Measurements from ENCODE around the gene CFAP46.

Gene CFAP46

GRCh38 chr10:132929953-132930548 is 12.3 kb downstream of the CFAP46 start:
- no peak for ATAC-seq
- TF ChIP-seq BACH2 (CRISPR knock-in tag; IDR thresholded peaks at IDR 0.05; ENCODE audit: borderline replicate concordance) (no peak), ZNF70 (CRISPR knock-in tag; IDR thresholded peaks at IDR 0.05) (no peak), ARNTL (CRISPR knock-in tag; IDR thresholded peaks at IDR 0.05; ENCODE audit: borderline replicate concordance, low read depth) (no peak), OSR1 (CRISPR knock-in tag; IDR thresholded peaks at IDR 0.05) (no peak), ZFP3 (CRISPR knock-in tag; IDR thresholded peaks at IDR 0.05) (no peak), PPARA (CRISPR knock-in tag; IDR thresholded peaks at IDR 0.05; ENCODE audit: borderline replicate concordance) (no peak), CSDC2 (CRISPR knock-in tag; IDR thresholded peaks at IDR 0.05) (no peak), PATZ1 (CRISPR knock-in tag; IDR thresholded peaks at IDR 0.05; ENCODE audit: borderline replicate concordance) (no peak), ISL1 (CRISPR knock-in tag; IDR thresholded peaks at IDR 0.05) (no peak), ZFP30 (CRISPR knock-in tag; IDR thresholded peaks at IDR 0.05) (no peak), ESRRG (CRISPR knock-in tag; IDR thresholded peaks at IDR 0.05) (no peak), POU6F1 (CRISPR knock-in tag; IDR thresholded peaks at IDR 0.05; ENCODE audit: borderline replicate concordance, low read depth) (no peak), CSRNP3 (CRISPR knock-in tag; IDR thresholded peaks at IDR 0.05) (no peak), TOX (CRISPR knock-in tag; IDR thresholded peaks at IDR 0.05; ENCODE audit: borderline replicate concordance) (no peak)

GRCh38 chr10:132929480-132929879 is 12.9 kb downstream of the CFAP46 start:
- no peak for TF ChIP-seq ESRRG (CRISPR knock-in tag; IDR thresholded peaks at IDR 0.05)
- no peak for TF ChIP-seq ZFP3 (CRISPR knock-in tag; IDR thresholded peaks at IDR 0.05)
- TF ChIP-seq PPARA (CRISPR knock-in tag; IDR thresholded peaks at IDR 0.05; ENCODE audit: borderline replicate concordance), result no peak
- TF ChIP-seq GLIS3 (CRISPR knock-in tag; IDR thresholded peaks at IDR 0.05), result no peak
- TF ChIP-seq POU6F1 (CRISPR knock-in tag; IDR thresholded peaks at IDR 0.05; ENCODE audit: borderline replicate concordance, low read depth), result no peak
- TF ChIP-seq ZNF70 (CRISPR knock-in tag; IDR thresholded peaks at IDR 0.05), result no peak
- no peak for TF ChIP-seq SNAI2 (CRISPR knock-in tag; IDR thresholded peaks at IDR 0.05)
- no peak for TF ChIP-seq ZFP30 (CRISPR knock-in tag; IDR thresholded peaks at IDR 0.05)
- TF ChIP-seq TSHZ2 (CRISPR knock-in tag; IDR thresholded peaks at IDR 0.05), result no peak
- no peak for TF ChIP-seq TOX (CRISPR knock-in tag; IDR thresholded peaks at IDR 0.05; ENCODE audit: borderline replicate concordance)
- no peak for TF ChIP-seq ZC3H10 (CRISPR knock-in tag; IDR thresholded peaks at IDR 0.05)
- TF ChIP-seq CSDC2 (CRISPR knock-in tag; IDR thresholded peaks at IDR 0.05), result no peak
- TF ChIP-seq OSR1 (CRISPR knock-in tag; IDR thresholded peaks at IDR 0.05), result no peak
- TF ChIP-seq ZNF565 (CRISPR knock-in tag; conservative IDR thresholded peaks at IDR 0.05; ENCODE audit: low read depth), result no peak
- no peak for TF ChIP-seq RARB (CRISPR knock-in tag; IDR thresholded peaks at IDR 0.05)
- no peak for TF ChIP-seq ZNF8 (CRISPR knock-in tag; IDR thresholded peaks at IDR 0.05)
- TF ChIP-seq ARNTL (CRISPR knock-in tag; IDR thresholded peaks at IDR 0.05; ENCODE audit: borderline replicate concordance, low read depth), result no peak
- TF ChIP-seq CSRNP3 (CRISPR knock-in tag; IDR thresholded peaks at IDR 0.05), result no peak
- no peak for ATAC-seq

All from SK-N-SH treated with all-trans-retinoic acid at 6 μM for 48 hours (cell line).